ENCODE results near the gene HTRA3.
A peak's percentile ranks its signal among the peaks of the same experiment; 100 is the strongest.

HTRA3 gene

DNA sequence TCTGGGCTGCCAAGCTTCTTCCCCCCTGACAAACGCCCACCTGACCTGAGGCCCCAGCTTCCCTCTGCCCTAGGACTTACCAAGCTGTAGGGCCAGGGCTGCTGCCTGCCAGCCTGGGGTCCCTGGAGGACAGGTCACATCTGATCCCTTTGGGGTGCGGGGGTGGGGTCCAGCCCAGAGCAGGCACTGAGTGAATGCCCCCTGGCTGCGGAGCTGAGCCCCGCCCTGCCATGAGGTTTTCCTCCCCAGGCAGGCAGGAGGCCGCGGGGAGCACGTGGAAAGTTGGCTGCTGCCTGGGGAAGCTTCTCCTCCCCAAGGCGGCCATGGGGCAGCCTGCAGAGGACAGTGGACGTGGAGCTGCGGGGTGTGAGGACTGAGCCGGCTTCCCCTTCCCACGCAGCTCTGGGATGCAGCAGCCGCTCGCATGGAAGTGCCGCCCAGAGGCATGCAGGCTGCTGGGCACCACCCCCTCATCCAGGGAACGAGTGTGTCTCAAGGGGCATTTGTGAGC is 37.0 kb downstream of the HTRA3 start:
- no peak for DNase-seq

DNA sequence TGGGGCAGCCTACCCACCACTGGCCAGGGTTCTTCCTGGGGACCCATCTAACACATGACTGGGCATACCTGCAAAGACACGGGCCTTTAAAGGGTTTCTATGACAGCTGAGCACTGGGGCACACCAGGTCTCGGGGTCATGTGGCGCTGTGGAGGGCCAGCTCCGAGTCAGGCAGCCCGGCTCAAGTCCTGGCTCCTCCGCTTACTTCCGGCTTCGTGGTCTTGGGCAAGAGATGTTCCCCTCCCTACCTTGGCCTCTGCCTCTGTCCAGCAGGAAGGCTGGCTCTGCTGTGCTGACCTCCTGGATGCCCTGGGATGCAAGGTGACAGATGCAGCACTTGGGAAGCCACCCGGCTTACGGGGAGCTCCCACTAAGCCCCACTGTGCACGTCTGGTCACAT is 37.6 kb downstream of the HTRA3 start:
- no peak for DNase-seq

DNA sequence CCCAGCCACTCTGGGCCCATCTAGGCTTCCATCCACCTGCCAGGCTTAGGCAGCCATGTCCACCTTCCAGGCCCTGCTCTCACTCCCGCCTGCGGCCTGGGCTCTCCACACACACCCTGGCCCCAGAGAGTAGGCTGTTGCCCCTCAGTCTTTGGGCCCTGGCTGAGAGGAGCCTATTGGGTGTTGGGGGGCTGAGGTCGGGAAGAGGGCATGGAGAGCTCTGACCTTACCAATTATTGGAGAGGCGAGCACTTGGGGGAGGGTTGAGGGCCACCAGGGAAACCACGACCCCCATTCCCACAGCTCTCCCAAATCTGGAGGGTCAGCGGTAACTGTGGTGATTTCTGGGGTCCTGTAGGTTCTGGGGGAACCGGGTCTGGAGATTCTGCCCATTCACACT is 38.2 kb downstream of the HTRA3 start:
- DNase-seq: no peak

DNA sequence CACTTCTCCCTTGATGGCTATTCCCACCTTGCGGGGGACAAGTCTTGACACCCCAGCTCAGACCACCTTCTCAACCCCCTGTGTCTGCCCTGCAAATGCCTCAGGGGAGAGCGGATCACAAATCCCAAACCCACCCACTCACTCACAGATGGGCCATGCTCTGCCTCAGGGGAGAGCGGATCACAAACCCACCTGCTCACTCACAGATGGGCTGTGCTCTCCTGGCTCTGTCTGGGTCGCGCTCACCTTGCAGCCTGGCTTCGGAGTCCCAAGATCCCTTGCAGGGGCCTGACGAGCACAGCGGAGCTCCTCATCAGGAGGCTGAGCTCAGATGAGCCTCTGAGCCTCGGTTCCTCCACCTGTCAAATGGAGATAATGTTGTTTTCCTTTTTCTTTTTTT is 38.6 kb downstream of the HTRA3 start:
- no peak for DNase-seq

DNA sequence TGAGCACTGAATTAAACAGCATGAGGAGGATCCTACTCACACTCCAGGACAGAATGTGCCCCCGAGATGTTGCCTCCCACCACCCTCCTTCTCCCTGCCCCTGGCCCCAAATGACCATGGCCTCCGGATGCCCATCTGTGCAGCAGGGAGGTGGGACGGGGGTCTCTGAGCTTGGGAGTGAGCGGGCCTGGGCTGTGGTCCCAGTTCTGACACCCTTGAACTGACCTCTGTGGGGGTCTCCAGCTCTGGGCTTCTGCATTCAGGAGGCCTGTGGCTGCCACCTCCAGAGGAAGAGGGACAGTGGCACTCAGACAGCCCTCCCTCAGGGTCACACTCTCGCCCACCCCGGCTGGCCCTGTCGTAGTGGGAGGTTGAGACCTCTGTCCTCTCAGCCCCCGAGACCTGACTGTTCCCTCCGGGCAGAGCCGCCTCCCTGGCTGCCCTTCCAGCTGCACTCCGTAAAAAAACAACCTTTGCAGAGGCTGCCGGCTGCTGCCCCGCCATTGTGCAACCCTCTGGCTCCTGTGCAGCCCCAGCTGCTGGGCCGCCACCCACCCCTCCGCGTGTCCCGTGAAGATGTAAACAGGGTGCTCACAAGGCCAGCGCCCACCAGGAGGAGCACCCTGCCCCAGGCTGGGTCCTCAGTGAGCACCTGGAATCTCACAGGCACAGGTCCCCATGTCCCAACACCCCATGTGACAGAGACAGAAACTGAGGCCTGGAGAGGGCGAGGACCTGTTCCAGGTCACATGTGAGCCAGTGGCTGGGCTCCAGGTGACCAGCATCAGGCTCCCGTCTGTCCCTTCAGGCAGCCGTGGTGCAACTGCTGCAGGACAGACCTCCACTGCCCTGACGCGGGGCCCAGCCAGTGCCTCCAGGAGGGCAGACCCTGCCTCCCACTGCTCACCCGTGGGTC is 39.6 kb downstream of the HTRA3 start:
- DNase-seq: no peak

DNA sequence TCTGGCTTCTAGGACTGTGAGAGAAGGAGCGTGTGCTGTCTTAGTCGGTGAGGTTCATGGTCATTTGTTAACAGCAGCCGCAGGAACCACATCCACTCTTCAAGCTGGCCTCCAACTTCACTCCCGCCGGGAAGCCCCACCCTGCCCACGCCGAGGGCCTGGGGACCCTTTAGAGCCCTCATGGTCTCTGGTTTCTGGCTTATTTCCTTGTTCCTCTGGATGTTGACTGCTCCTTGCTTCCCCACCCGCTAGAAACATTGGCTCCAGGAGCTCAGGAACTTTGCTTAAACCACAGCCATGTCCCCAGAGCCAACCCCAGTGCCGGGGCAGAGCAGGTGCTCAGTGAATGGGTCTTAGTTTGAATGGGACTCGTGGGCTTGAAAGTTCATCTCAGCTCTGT is 40.8 kb downstream of the HTRA3 start:
- no peak for DNase-seq

DNA sequence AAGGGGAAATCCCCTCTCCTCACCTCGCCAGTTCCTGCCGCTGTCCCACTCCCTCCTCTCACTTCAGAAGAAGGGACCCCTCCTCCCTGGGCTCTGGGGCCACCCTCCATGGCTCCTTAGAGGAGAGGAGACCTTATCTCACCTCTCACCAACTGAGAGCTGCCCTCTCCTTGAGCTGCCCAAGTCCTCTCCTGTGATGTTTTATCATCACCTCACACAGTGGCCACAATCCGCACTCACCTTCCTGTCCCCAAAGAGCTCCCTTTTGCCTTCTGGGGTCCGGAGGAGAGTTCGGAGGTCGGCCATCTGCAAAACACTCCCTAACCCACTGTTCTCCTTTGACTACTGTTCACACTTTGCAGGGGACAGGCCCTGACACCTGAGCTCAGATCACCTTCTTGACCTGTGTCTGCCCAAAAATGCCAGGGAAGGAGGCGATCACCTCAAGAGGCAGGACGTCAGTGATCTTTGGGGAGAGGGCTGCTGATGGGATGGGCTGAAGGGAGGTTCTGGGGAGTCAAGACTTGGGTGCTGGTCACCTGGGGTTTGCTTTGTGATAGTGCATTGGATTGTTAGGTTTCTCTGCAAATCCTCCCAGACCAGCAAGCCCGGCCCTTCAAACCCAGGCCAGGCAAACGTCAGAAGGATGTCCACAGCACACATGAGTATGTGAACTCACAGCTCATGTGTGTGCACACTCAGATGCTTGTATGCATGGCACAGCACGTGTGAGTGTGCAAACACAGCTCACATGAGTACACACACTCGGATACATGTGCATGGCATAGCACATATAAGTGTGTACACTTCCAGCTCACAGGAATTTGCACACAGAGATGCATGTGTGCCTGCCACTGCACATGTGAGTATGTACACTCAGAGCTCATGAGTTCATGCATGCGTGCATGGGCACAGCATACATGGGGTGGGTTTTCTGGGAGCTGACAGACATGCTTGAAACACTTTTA is 41.8 kb downstream of the HTRA3 start:
- no peak for DNase-seq

DNA sequence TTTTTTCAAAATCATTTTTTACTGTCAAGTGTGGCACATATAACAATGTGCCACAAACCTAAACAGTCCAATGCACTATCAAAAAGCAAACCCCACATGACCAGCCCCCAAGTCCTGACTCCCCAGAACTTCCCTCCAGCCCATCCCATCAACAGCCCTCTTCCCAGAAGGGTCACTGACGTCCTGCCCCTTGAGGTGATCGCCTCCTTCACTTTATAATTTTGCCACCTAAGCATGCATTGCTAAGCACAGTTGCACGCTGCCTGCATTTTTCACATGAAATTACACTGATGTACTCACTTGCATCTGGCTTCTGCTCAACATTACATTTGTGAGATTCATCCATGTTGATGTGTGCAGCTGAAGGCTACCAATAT is 42.5 kb downstream of the HTRA3 start:
- no peak for DNase-seq

DNA sequence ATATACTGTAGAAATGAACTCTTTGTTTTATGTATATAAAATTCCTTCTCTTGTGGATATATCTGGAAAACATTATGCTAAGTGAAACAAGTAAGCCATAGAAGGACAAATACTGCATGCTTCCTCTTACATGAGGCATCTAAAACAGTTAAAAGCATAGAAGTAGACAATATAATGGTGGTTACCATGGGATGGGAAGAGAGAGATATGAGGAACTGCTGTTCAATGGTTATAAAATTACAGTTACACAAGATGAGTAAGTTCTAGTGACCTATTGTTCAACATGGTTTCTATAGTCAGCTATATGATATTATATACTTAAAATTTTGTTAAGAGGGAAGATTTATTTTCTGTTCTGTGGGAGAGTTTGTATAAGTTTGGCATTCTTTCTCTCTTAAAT is 43.4 kb downstream of the HTRA3 start:
- no peak for DNase-seq

DNA sequence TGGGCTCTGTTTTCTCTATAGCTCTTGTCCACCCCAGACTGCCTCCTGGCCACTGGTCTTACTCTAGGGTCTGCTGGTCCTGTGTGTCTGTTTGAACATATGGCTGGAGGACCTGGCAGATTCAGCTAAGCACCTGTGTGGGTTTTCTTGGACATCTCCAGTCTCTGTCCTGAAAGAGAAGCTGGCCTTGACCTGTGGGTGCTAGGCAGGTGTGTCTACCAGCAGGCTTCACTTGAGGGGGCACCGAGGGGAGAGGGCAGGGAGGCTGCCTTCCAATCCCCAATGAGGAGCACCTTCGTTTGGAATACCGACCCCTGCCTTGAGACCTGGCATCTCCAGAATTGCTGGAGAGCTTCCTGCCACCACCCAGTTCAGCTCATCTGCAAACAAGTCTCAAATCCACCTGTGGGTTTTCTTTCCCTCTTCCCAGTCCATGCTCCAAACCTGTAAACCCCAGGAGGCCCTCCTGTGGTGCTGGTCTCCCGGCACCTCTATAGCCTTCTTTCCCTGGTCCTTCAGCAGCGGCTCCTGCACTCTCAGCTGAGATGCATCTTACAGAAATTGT is 45.2 kb downstream of the HTRA3 start:
- no peak for DNase-seq

DNA sequence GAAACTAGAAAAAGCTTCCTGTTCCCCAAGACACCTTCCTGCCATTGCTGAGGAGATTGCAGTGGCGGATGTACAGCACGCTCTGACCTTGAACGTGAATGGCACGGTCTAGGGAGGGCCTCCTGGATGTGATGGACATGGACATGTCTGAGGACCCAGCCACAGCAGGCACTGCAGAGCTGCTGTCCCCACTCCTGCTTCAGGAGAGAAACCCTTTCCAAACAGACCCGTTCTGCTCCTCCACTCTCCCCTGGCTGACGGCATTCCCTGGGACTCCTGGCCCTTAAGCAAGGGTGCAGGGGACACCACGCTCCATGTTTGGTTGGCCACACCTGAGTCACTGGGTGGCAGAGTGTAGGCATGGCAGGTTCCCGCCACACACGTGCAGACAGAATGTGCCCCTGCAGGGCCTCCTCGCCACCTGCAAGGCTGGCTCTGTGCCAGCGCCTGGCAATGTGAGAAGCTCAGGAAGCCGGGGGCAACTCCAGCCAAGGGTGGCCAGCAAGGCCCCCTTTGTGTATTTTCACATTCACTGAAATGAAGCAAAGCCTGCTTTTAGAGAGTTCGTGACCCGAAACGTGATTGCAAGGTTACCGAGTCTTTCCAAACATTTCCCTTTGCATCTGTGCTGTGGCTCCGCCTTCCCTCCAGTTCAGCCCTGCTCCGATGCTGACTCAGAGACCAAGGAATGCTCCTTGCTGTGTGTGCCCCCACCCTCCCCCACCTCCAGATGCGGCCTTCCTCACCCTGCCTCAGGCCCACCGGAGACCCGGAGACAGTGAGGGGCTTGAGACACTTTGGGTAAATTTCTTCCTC is 46.1 kb downstream of the HTRA3 start:
- peak in 7 of 56 donors; percentile 9 to 60 (median 27) for DNase-seq

DNA sequence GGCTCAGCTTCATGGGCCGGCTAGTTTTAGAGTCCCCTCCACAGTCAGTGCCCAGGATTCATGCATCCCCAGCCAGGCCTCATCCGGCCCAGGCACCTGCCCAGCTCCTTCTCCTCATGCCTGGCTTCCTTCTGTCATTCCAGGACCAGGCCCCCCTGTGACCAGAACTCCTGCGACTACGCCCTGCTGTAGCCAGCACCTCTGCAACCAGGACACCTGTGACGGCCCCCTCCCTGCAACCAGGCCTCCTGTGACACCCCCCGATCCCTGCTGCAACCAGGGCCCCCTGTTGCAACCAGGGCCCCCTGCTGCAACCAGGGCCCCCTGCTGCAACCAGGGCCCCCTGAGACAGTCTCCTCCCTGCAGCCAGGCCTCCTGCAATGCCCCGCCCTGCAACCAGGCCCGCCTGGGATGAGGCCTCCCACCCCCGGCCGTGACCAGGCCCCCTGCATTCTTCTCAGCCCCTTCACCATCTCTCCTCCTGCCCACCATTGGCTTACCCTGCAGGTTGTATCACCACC is 46.8 kb downstream of the HTRA3 start:
- DNase-seq: no peak

DNA sequence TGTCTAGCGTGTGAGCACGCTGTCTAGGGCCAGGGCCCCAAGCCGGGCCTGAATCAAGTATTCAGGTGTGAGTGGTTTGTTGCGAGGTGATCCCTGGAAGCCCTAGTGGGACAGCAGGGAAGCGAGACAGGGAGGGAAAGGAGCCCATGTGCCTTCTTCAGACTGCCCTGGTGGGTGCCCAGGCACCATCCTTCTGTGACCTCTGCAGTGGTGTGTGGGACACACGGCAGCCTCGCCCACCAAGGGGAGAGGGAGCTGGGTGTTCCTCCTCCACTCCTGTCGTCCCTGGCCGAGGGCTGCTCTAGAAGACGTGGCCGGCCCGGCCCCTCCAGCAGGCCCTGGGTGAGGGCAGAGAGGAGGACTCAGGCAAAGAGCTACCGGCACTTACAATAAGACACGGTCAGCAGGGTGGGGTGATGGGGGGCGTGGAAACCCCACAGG is 47.4 kb downstream of the HTRA3 start:
- DNase-seq: no peak

DNA sequence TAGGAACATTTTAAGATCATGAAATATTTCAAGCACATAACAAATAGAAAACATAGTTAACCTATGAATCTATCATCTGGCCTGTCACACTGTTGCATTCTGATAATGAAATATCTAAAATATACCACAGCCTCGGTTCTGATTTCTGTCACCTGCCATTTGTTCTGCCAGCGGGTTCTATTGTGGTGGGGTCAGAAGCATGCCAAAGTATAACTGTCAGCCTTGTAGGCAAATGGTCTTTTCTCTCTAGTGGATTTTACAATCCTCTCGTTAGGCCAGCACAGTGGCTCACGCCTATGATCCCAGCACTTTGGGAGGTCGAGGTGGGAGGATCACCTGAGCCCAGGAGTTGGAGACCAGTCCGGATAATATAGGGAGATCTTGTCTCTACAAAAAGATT is 47.9 kb downstream of the HTRA3 start:
- DNase-seq: no peak

DNA sequence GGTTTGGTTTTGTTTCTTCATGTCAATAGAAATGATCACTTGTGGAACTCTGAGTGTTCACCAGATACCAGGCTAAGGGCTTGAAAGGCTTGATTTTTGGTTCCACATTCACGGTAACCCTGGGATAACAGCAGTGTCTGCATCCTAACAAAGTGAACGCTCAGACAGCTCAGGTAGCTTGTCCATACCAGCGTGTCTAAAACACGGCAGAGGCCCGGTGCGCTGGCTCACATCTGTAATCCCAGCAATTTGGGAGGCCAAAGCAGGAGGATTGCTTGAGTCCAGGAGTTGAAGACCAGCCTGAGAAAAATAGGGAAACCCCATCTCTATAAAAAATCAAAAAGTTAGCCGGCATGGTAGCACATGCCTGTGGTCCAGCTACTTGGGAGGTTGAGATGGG is 49.0 kb downstream of the HTRA3 start:
- no peak for DNase-seq

DNA sequence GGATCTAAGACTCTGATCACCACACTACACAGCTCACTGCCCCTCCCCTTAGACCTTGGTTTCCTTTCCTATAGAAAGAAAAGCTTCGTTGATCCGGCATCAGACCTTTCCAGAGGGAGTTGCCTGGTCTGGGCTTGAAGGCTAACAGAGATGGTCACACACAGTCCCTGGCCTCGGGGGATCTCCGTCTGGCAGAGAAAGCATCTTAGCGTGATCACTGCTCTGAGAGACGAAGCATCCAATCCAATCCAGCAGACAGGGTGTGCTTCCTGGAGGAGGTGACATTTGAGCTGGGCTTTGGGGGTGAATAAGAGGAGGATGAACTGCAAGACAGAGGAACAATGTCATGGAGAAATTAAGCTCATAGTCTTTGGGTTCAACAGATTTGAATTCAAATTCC is 49.5 kb downstream of the HTRA3 start:
- no peak for DNase-seq

DNA sequence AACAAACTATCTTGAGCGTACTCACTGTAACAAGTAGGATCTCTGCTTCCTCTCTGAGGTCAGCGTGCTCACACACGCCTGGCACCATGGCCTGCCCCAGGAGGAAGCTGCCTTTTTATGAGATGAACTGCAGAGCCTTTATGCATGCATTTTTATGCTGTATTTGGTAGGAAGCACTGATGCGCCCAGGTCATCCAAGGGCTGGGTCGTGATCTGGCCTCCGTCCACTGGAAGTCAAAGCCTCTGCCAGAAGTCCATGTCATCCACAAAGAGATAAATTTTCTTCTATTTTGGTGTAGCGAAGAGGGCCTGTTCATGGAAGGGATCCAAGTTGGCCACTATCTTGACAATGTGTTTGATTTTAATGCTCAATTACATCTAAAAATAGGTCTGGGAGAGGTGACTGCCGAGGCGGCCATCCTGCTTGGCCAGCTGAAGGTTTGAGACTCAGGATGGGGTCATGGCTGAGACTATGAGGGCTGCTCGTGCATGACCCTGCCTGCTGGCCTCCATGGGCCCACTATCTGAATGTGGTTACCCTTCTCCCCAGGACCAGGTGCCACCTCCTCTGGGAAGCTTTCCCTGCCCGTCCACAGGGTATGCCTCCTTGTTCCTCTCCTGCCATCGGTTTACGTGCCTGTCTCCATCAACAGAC is 50.3 kb downstream of the HTRA3 start:
- no peak for DNase-seq

DNA sequence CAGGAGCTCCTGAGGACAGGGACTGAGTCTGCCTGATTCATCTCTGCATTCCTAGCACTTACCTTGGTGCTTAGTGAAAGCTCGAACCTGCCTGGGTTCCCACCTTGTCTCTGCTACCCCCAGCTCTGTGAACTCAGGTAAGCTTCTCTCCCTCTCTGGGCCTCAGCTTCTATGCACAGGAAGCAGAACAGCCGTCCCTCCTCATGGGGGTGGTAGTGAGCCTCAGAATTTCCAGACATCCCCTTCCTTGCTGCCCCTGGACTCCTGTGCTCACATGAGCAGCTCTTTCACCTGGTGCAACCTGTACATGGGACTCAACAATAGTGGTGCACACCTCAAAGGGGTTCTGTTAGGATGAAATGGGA is 50.8 kb downstream of the HTRA3 start:
- DNase-seq: no peak

DNA sequence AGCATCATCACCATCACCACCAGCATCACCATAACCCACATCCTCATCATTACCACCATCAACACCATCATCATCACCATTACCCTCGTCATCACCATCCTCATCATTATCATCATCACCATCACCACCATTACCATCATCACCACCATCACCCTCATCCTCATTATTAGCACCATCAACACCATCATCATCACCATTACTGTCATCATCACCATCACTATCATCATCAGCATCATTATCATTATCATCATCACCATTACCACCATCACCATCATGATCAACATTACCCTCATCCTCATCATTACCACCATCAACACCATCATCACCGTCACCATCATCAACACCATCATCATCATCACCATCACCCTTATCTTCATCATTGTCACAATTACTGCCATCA is 51.7 kb downstream of the HTRA3 start:
- no peak for DNase-seq

DNA sequence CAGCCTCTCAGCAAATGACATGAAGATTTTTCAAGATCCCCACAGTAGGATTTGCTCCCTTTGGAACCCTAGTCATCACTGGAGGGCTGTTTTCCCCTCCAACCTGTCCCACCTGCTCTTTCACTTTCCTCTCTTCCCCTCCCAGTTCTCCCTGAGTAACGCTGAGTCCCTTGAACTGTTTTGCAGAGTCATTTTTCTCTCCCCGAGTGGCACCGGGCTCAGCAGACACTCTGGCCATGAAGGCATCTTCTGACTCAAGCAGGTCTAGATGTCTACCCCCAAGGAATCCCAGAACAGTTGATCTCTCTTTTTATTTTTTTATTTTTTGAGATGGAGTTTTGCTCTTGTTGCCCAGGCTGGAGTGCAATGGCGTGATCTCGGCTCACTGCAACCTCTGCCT is 52.2 kb downstream of the HTRA3 start:
- no peak for DNase-seq

Data from nucleus accumbens (tissue), 56 donors.